HepG2 (cell line): ENCODE measurements around the gene CPT1C. TPM values are rescaled to one million over a fixed set of nuclear protein-coding genes. Genes with fewer than 3 reads are reported as not detected.
A peak's percentile ranks its signal among the peaks of the same experiment; 100 is the strongest.

Source experiments
- HNF4G ChIP-seq, 2 experiments: sonication (generic) in 1 of 2; formaldehyde crosslinking in 1 of 2; IDR thresholded peaks; 2 replicates each; pipeline versions ENCODE4 v1.4.0 to v1.6.1; 2011 to 2020; ENCODE audit warnings: borderline replicate concordance in 2 of 2, low read depth in 2 of 2, mild to moderate bottlenecking in 2 of 2, low read length in 1 of 2, missing genetic modification reagents in 1 of 2, moderate library complexity in 1 of 2
- SMYD3 ChIP-seq: sonication (generic); formaldehyde crosslinking; IDR thresholded peaks from 2 replicates; pipeline ENCODE4 v1.8.1; 2023; ENCODE audit warnings: mild to moderate bottlenecking, missing genetic modification reagents
- SP2 ChIP-seq: sonication (generic); formaldehyde crosslinking; IDR thresholded peaks from 2 replicates; pipeline ENCODE4 v1.5.1; 2020; ENCODE audit warnings: mild to moderate bottlenecking, missing genetic modification reagents
- polyA plus RNA-seq, 8 experiments: library from polyadenylated mRNA; depleted of rRNA in 3 of 8; stranded (reverse) in 7 of 8; unstranded in 1 of 8; fragments of >200 nt; fragmentation: Illumina TruSeq in 4 of 8; extraction: Trizol in 4 of 8; gene quantifications; 2 replicates each; pipeline versions ENCODE4 v1.2.1 to v1.2.3, GENCODE V29; 2011 to 2016; ENCODE audit warnings: low read depth in 4 of 8, missing spikeins in 1 of 8, mixed read lengths in 1 of 8; ENCODE audit not compliant: insufficient read depth in 1 of 8
- total RNA-seq, 5 experiments: library from RNA; depleted of rRNA; stranded (reverse); fragments of >200 nt; fragmentation: Illumina TruSeq; extraction: Trizol; gene quantifications; 2 replicates each; pipeline ENCODE4 v1.2.3, GENCODE V29; 2016; ENCODE audit warnings: low read depth in 1 of 5
- TF ChIP-seq, protein P1 (sequence below): sonication (generic); formaldehyde crosslinking; IDR thresholded peaks from 2 replicates; pipeline ENCODE4 v1.4.0; 2020; ENCODE audit warnings: mild to moderate bottlenecking, missing genetic modification reagents
- TF ChIP-seq, protein P2 (sequence below): sonication (generic); formaldehyde crosslinking; conservative IDR thresholded peaks from 2 replicates; pipeline ENCODE4 v1.8.0; 2022; ENCODE audit warnings: missing genetic modification reagents
- TF ChIP-seq, protein P3 (sequence below): sonication (generic); formaldehyde crosslinking; IDR thresholded peaks from 2 replicates; pipeline ENCODE4 v1.4.0; 2020; ENCODE audit warnings: missing genetic modification reagents, borderline replicate concordance
- TF ChIP-seq, protein P4 (sequence below): sonication (generic); formaldehyde crosslinking; IDR thresholded peaks from 2 replicates; pipeline ENCODE4 v1.8.0; 2022; ENCODE audit warnings: missing genetic modification reagents, mild to moderate bottlenecking, inconsistent platforms, borderline replicate concordance
- TF ChIP-seq, protein P5 (sequence below): sonication (generic); formaldehyde crosslinking; IDR thresholded peaks from 2 replicates; pipeline ENCODE4 v1.5.0; 2020; ENCODE audit warnings: mild to moderate bottlenecking, missing genetic modification reagents
- TF ChIP-seq, protein P6 (sequence below): IDR thresholded peaks from 2 replicates; pipeline ENCODE4 v1.6.1; 2016; ENCODE audit warnings: low read depth, borderline replicate concordance

Gene CPT1C
- total and polyA plus RNA-seq, 2 of the 13 experiments (the other 11 are each of a cell fraction or from before 2014, with no cell fraction given), result 0.18 TPM; not detected in 1

DNA sequence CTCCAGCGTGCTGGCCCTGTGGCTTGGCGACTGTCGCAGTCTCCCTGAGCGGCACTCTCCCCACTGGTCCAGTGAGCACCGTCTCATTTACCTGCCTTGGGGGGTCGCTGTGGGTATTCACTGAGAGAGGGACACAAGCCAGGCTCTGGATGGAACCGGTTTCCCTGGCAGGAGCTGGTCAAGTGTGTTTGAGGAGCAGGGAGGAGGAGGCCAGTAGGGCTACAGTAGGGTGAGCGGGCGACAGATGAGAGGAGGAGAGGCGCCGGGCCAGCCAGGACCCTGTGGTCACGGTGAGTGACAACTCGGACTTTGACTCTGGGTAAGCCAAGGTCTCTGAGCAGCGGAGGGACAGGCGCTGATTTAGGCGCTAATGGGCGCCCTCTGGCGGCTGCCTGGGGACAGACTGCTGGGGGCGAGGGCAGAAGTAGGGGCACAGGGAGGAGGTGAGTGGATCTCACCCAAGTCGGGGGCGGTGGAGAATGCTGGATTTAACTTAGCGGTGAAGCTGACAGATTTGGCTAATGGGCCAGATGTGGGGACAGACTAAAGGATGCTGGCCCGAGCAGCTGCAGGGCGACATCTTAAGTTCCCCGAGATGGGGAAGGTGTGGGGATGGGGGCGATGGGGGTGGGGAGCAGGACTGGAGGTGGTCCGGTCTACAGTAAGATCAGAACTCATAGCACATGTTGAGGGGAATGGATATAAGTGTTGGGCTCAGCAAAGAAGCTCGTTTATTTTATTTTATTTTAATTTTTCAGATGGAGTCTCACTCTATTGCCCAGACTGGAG is 18.6 kb upstream of the CPT1C start (continued):
- TF ChIP-seq, protein P1, sequence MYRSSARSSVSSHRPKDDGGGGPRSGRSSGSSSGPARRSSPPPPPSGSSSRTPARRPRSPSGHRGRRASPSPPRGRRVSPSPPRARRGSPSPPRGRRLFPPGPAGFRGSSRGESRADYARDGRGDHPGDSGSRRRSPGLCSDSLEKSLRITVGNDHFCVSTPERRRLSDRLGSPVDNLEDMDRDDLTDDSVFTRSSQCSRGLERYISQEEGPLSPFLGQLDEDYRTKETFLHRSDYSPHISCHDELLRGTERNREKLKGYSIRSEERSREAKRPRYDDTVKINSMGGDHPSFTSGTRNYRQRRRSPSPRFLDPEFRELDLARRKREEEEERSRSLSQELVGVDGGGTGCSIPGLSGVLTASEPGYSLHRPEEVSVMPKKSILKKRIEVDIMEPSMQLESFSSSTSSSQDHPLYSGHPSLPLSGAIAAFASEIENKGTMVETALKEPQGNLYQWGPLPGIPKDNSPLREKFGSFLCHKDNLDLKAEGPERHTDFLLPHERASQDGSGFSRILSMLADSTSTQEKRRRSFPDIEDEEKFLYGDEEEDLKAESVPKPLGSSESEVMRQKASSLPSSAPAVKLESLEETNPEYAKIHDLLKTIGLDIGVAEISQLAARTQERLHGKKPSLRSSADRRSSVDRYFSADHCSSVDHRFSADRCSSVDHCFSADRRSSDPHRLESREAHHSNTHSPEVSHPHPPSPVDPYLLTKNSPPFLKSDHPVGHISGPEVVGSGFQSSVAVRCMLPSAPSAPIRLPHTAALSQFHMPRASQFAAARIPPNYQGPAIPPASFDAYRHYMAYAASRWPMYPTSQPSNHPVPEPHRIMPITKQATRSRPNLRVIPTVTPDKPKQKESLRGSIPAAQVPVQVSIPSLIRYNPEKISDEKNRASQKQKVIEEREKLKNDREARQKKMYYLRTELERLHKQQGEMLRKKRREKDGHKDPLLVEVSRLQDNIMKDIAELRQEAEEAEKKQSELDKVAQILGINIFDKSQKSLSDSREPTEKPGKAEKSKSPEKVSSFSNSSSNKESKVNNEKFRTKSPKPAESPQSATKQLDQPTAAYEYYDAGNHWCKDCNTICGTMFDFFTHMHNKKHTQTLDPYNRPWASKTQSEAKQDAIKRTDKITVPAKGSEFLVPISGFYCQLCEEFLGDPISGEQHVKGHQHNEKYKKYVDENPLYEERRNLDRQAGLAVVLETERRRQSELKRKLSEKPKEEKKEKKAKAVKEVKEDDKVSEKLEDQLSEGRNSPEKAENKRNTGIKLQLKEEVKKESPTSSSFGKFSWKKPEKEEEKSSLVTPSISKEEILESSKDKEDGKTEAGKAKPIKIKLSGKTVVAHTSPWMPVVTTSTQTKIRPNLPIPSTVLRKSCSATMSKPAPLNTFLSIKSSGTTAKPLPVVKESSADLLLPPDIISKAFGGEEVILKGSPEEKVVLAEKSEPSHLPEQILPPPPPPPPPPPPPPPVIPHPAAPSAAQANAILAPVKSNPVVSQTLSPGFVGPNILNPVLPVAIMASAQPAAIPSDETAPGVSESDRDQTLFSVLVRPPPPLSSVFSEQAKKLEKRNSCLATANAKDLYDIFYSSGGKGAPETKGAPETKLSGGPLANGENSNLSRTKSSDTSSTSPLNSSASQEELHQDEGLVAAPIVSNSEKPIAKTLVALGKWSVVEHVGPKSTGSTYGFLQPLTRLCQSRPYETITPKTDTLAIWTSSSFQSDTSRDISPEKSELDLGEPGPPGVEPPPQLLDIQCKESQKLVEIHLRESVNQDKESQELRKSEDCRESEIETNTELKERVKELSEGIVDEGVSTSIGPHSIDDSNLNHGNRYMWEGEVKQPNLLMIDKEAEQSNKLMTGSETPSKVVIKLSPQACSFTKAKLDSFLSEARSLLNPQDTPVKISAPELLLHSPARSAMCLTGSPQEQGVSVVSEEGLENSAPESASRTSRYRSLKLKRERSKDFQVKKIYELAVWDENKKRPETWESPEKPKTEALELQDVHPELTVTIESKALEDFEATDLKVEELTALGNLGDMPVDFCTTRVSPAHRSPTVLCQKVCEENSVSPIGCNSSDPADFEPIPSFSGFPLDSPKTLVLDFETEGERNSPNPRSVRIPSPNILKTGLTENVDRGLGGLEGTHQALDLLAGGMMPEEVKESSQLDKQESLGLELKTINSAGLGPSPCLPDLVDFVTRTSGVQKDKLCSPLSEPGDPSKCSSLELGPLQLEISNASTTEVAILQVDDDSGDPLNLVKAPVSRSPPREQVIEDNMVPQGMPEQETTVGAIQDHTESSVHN (CRISPR knock-in tag), result peak; percentile 61; the same call in 1 of the 2 replicates
- TF ChIP-seq, protein P2, sequence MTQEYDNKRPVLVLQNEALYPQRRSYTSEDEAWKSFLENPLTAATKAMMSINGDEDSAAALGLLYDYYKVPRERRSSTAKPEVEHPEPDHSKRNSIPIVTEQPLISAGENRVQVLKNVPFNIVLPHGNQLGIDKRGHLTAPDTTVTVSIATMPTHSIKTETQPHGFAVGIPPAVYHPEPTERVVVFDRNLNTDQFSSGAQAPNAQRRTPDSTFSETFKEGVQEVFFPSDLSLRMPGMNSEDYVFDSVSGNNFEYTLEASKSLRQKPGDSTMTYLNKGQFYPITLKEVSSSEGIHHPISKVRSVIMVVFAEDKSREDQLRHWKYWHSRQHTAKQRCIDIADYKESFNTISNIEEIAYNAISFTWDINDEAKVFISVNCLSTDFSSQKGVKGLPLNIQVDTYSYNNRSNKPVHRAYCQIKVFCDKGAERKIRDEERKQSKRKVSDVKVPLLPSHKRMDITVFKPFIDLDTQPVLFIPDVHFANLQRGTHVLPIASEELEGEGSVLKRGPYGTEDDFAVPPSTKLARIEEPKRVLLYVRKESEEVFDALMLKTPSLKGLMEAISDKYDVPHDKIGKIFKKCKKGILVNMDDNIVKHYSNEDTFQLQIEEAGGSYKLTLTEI (CRISPR knock-in tag), result no peak
- TF ChIP-seq HNF4G (IDR thresholded peaks at IDR 0.05; ENCODE audit: borderline replicate concordance, low read depth, low read length) (peak; percentile 96), HNF4G (CRISPR knock-in tag; IDR thresholded peaks at IDR 0.05; ENCODE audit: borderline replicate concordance, low read depth) (peak; percentile 95), SMYD3 (CRISPR knock-in tag) (no peak), SP2 (no peak; the same call in 1 of the 2 replicates)
- TF ChIP-seq, protein P3, sequence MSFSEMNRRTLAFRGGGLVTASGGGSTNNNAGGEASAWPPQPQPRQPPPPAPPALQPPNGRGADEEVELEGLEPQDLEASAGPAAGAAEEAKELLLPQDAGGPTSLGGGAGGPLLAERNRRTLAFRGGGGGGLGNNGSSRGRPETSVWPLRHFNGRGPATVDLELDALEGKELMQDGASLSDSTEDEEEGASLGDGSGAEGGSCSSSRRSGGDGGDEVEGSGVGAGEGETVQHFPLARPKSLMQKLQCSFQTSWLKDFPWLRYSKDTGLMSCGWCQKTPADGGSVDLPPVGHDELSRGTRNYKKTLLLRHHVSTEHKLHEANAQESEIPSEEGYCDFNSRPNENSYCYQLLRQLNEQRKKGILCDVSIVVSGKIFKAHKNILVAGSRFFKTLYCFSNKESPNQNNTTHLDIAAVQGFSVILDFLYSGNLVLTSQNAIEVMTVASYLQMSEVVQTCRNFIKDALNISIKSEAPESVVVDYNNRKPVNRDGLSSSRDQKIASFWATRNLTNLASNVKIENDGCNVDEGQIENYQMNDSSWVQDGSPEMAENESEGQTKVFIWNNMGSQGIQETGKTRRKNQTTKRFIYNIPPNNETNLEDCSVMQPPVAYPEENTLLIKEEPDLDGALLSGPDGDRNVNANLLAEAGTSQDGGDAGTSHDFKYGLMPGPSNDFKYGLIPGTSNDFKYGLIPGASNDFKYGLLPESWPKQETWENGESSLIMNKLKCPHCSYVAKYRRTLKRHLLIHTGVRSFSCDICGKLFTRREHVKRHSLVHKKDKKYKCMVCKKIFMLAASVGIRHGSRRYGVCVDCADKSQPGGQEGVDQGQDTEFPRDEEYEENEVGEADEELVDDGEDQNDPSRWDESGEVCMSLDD (CRISPR knock-in tag), result no peak
- TF ChIP-seq, protein P4, sequence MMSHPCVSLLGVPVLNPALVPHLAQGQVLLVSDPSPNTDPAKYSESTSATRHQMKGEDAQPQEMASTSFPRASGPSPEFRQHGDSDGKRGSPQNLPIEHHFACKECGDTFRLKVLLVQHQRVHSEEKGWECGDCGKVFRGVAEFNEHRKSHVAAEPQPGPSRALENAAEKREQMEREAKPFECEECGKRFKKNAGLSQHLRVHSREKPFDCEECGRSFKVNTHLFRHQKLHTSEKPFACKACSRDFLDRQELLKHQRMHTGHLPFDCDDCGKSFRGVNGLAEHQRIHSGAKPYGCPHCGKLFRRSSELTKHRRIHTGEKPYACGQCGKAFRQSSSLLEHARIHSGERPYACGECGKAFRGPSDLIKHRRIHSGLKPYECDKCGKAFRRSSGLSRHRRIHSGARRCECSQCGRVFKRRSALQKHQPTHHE (CRISPR knock-in tag), result no peak
- TF ChIP-seq, protein P5, sequence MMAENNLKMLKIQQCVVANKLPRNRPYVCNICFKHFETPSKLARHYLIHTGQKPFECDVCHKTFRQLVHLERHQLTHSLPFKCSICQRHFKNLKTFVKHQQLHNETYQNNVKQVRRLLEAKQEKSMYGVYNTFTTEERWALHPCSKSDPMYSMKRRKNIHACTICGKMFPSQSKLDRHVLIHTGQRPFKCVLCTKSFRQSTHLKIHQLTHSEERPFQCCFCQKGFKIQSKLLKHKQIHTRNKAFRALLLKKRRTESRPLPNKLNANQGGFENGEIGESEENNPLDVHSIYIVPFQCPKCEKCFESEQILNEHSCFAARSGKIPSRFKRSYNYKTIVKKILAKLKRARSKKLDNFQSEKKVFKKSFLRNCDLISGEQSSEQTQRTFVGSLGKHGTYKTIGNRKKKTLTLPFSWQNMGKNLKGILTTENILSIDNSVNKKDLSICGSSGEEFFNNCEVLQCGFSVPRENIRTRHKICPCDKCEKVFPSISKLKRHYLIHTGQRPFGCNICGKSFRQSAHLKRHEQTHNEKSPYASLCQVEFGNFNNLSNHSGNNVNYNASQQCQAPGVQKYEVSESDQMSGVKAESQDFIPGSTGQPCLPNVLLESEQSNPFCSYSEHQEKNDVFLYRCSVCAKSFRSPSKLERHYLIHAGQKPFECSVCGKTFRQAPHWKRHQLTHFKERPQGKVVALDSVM, result no peak
- TF ChIP-seq, protein P6, sequence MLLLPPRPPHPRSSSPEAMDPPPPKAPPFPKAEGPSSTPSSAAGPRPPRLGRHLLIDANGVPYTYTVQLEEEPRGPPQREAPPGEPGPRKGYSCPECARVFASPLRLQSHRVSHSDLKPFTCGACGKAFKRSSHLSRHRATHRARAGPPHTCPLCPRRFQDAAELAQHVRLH, result peak; percentile 77; the same call in 1 of the 2 replicates
